IgD-negative memory B cell (primary cell): ENCODE results near the gene AFF3. TPM values are rescaled to one million over a fixed set of nuclear protein-coding genes. Genes with fewer than 3 reads are reported as not detected.

Source experiments
- H3K27ac Mint-ChIP-seq, 3 donors: one replicate each; pipeline ENCODE4 v1.8.0; 2020 to 2022; ENCODE audit warnings: mild to moderate bottlenecking in 3 of 3, mixed read lengths in 3 of 3, moderate library complexity in 1 of 3
- H3K27me3 Mint-ChIP-seq: one replicate; pipeline ENCODE4 v1.8.0; 2021; ENCODE audit warnings: mixed read lengths
- H3K36me3 Mint-ChIP-seq: one replicate; pipeline ENCODE4 v1.8.0; 2020; ENCODE audit warnings: mild to moderate bottlenecking, mixed read lengths
- H3K4me1 Mint-ChIP-seq, 3 donors: one replicate each; pipeline ENCODE4 v1.8.0; 2020 to 2022; ENCODE audit warnings: mixed read lengths in 3 of 3, mild to moderate bottlenecking in 1 of 3
- H3K4me3 Mint-ChIP-seq, 4 donors: one replicate each; pipeline ENCODE4 v1.8.0; 2020 to 2022; ENCODE audit warnings: mild to moderate bottlenecking in 4 of 4, mixed read lengths in 4 of 4, moderate library complexity in 3 of 4
- H3K9me3 Mint-ChIP-seq, 3 donors: one replicate each; pipeline ENCODE4 v1.8.0; 2020 to 2021; ENCODE audit warnings: mixed read lengths in 3 of 3, mild to moderate bottlenecking in 1 of 3
- polyA plus RNA-seq: library from polyadenylated mRNA; unstranded; fragments of 300-500 nt; fragmentation: Illumina TruSeq; gene quantifications from one replicate; pipeline ENCODE4 v1.2.3, GENCODE V29; 2021

Gene AFF3
- polyA plus RNA-seq, 1 donor from 2014 or later: 85.9 TPM

DNA sequence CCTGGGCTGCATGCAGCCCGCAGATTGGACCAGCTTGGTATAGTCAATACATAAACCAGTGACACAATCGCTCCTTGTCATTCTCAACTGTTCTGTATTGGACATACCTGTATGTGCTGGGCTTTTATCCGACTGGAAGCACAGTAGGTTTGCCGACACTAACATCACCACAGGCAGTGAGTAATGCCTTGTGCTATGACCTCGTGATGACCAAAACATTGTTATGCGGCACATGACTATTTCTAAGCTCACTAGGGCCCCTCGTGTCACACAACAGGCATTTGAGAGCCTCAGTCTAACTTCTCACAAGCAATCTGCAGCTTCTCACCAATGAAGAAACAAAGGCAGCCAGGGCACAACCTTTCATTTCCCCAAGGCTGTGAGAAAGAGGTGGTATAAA is 320.8 kb downstream of the AFF3 start:
- H3K9me3 Mint-ChIP-seq: no peaks in the 10 kb centered on the region
- no peak overlapping the region for H3K4me3 Mint-ChIP-seq
- H3K4me1 Mint-ChIP-seq: peaks cover 2 to 6% (median 5%) of the 10 kb centered on the region in 3 donors
- H3K36me3 Mint-ChIP-seq: peaks cover 3% of the 10 kb centered on the region
- H3K27me3 Mint-ChIP-seq: no peaks in the 10 kb centered on the region
- H3K27ac Mint-ChIP-seq: no peak overlapping the region

DNA sequence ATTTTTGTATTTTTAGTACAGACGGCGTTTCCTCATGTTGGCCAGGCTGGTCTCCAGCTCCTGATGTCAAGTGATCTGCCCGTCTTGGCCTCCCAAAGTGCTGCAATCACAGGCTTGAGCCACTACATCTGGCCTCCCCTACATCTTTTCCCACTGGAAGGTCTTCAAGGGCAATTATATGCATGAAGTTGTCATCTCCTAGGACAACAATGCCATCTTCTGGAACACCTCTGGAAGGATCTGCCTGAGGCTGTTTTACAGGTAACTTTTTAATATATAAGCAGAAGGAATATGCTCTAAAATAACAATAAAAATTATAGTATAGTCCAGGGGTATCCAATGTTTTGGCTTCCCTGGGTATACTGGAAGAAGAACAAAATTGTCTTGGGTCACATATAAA is 321.4 kb downstream of the AFF3 start:
- Mint-ChIP-seq H3K4me3 (no peak overlapping the region), H3K27ac (no peak overlapping the region), H3K36me3 (peaks cover 8% of the 10 kb centered on the region), H3K4me1 (peaks cover 0 to 2% (median 2%) of the 10 kb centered on the region in 3 donors), H3K9me3 (no peaks in the 10 kb centered on the region), H3K27me3 (no peaks in the 10 kb centered on the region)

DNA sequence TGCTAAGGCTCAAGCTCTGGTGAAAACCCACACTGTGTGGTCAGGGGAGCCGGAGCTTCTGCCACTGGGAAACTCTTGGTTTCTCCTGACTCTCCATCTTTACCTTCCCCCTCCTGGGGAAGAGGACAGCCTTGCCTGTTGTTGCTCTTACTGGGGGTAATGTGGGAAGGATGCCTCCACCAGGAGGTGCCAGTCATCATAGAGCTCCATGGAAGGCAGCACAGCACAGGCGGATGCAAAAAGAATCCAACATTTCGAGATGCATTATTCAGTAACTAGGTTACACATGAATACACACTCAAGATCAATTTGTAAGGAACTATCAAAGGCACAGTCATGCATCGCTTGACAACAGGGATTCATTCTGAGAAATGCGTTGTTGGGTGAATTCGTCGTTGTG is 322.6 kb downstream of the AFF3 start:
- H3K36me3 Mint-ChIP-seq: peaks cover 9% of the 10 kb centered on the region
- H3K27me3 Mint-ChIP-seq: no peaks in the 10 kb centered on the region
- no peak overlapping the region for H3K27ac Mint-ChIP-seq
- H3K9me3 Mint-ChIP-seq: no peaks in the 10 kb centered on the region
- peaks cover 0 to 3% (median 2%) of the 10 kb centered on the region in 3 donors for H3K4me1 Mint-ChIP-seq
- no peak overlapping the region for H3K4me3 Mint-ChIP-seq

DNA sequence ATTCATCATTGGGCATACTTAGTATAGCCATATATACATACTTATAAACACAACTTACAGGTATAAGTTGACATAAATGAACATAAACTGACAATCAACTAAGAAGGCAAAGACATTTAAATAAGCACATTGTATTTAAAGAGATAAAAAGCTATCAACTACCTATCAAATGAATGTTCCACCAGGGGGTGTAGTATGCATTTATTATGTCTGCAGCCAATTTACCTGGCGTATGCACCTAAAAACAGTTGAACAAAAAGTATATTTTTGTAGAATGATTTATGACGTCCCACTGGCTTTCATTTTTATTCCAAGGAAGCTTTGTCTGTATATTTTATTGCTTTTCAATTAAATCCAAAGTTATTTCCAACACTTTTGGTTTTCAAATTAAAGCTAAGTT is 323.5 kb downstream of the AFF3 start:
- Mint-ChIP-seq H3K4me1 (peaks cover 0 to 4% (median 3%) of the 10 kb centered on the region in 3 donors), H3K4me3 (no peak overlapping the region), H3K27ac (no peak overlapping the region), H3K9me3 (no peaks in the 10 kb centered on the region), H3K27me3 (no peaks in the 10 kb centered on the region), H3K36me3 (peaks cover 12% of the 10 kb centered on the region)

DNA sequence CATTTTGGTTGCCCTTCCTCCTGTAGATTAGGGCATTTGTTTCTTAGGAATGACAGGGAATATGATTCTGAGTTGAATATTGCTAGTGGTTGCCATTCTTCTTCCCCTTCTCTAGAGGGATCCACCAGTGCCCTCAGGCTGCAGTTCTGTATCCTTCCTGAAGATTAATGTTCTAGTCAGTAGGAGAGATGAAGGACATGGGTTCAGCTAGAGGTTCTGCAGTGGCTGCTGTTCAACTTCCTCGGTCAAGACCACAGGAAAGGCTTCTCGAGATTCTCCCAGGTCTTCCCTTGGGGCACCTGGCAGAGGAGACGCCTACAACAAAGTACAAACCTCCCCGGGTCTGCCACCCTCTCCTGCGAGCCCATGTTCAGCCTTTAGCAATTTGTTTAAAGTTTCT is 325.5 kb downstream of the AFF3 start:
- Mint-ChIP-seq H3K36me3 (peaks cover 12% of the 10 kb centered on the region), H3K4me3 (no peak overlapping the region), H3K9me3 (no peaks in the 10 kb centered on the region), H3K4me1 (peaks cover 4 to 8% (median 4%) of the 10 kb centered on the region in 3 donors), H3K27ac (no peak overlapping the region), H3K27me3 (no peaks in the 10 kb centered on the region)

DNA sequence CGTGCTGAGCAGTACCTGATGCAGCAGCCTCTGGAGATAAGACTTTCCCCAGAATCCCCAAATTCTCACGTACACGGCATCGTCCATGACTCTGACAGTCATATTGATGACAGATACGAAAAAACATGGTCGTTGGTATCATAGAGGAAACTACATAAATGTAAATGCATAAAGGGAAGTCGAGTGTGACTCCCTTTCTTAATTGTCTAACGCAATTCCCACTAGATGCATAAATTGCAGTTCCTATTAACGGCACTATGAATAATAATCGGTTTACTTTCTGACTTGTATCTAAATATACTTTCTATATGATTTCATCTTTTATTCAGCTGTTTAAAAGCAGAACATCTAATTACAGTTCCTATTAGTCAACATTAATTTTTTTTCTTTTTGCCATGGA is 330.0 kb downstream of the AFF3 start:
- H3K4me1 Mint-ChIP-seq: peaks cover 7 to 14% (median 8%) of the 10 kb centered on the region in 3 donors
- no peaks in the 10 kb centered on the region for H3K9me3 Mint-ChIP-seq
- no peaks in the 10 kb centered on the region for H3K27me3 Mint-ChIP-seq
- peak overlapping the region in 1 of 3 donors; percentile 48 for H3K27ac Mint-ChIP-seq
- H3K36me3 Mint-ChIP-seq: peaks cover 13% of the 10 kb centered on the region
- no peak overlapping the region for H3K4me3 Mint-ChIP-seq

DNA sequence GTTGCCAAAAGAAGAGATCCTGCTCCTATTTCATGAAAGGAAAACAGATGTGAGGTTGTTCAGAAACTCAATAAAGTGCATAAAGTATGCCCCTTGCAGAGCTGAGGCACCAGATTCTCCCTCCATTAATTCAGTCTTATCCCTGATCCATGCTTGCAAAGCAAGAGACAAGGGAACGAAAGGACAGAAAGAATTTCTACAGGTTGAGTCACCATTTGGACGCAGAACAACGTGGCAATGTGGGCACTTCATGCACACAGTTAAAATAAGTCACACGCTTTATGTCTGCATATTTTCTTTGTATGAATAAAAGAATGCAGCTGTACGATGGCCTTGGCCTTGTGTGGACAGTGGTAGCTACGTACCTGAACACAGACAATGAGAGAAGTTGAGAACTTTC is 330.8 kb downstream of the AFF3 start:
- H3K4me1 Mint-ChIP-seq: peaks cover 12 to 19% (median 15%) of the 10 kb centered on the region in 3 donors
- no peak overlapping the region for H3K4me3 Mint-ChIP-seq
- peaks cover 14% of the 10 kb centered on the region for H3K36me3 Mint-ChIP-seq
- no peaks in the 10 kb centered on the region for H3K27me3 Mint-ChIP-seq
- H3K9me3 Mint-ChIP-seq: no peaks in the 10 kb centered on the region
- H3K27ac Mint-ChIP-seq: peak overlapping the region in 2 of 3 donors; percentile 7 to 48

DNA sequence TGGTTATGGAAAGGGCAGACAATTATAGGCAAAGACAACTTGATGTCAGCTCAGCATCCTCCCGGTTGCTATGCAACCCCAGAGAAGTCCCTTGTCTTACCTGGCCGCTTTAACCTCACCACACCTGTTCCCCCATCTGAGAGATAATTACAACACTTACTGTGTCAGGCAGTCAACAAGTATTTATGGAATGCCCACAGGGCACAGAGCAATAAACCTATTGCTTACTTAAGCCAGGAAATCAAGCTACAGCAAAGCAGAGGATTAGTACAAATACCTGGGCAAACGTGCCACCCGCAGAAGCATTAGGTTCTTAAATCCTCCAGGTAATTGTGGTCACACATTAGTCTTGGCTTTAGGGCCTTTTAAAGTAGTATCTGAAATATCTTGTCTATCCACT is 332.2 kb downstream of the AFF3 start:
- no peak overlapping the region for H3K4me3 Mint-ChIP-seq
- H3K27ac Mint-ChIP-seq: peak overlapping the region in 1 of 3 donors; percentile 29
- peaks cover 11% of the 10 kb centered on the region for H3K36me3 Mint-ChIP-seq
- H3K4me1 Mint-ChIP-seq: peaks cover 19 to 29% (median 21%) of the 10 kb centered on the region in 3 donors
- no peaks in the 10 kb centered on the region for H3K27me3 Mint-ChIP-seq
- H3K9me3 Mint-ChIP-seq: no peaks in the 10 kb centered on the region

DNA sequence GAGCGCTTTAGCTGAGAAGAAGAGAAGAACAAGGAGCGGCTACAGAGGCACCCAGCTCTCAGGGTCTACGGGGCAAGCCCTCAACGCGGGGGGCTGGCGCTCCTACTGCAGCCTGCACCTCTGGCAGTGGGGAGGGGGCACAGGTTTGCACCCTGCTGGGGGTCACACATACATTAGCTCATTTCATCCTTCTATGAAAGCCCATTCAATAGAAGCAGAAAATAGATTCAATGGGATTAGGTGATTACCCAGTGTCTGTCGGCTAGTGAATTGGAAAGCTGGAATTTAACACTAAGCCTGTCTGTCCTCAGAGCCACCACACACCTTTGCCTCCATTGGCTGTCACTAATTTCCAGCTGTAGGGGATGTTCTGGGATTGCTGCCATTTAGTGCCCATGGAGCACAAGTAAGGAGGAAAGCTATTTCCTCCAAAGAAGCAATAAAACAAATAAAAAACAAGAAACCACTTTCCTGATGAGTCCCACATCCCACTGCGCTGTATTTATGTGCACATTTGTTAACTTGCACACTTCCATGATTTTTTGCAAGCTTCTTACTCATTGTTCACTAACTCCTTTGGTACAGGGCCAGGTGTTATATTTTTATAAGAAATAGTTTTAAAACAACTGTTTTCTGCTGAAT is 333.0 kb downstream of the AFF3 start:
- H3K36me3 Mint-ChIP-seq: peaks cover 10% of the 10 kb centered on the region
- peaks cover 25 to 35% (median 27%) of the 10 kb centered on the region in 3 donors for H3K4me1 Mint-ChIP-seq
- no peaks in the 10 kb centered on the region for H3K27me3 Mint-ChIP-seq
- no peaks in the 10 kb centered on the region for H3K9me3 Mint-ChIP-seq
- no peak overlapping the region for H3K27ac Mint-ChIP-seq
- H3K4me3 Mint-ChIP-seq: no peak overlapping the region

DNA sequence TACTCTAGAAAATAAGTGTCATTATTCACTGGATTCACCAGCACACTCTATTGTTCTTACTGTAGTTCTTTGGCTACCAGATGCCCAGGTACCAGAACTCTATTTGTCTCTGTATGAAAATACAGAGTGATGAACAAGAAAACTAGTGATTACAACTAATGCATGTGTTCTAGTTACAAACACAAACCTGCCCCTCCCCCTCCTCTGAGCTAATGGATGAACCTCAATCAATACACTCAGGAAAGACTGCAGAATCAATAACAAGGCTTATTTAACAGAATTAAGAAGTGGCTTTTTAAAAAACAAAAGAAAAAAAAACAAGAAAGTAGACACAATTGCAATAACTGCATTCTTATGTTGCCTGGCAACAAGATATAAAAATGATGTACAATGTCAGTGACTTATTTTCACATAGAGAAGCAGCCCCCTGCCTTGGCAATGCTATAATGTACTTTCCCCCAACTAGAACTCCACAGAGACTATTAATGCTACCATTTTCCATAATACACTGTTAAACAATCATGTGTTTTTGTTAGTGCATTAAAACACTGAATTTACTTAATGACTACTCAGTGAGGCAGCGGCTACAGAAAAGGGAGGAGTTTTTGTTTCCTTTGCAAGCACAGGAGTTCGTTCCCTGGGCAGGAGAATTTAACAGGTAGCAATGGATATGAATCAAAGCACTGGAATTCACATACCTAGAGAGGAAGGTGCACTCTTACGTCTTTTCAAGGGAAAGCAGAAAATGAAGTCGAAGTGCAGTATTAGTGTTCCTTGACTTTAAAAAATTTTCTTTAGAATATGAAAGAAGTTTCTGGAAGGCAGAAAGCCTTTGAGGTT is 333.8 kb downstream of the AFF3 start:
- peaks cover 0 to 2% (median 0%) of the 10 kb centered on the region in 3 donors for H3K9me3 Mint-ChIP-seq
- peaks cover 8% of the 10 kb centered on the region for H3K36me3 Mint-ChIP-seq
- no peak overlapping the region for H3K4me3 Mint-ChIP-seq
- H3K27me3 Mint-ChIP-seq: no peaks in the 10 kb centered on the region
- H3K4me1 Mint-ChIP-seq: peaks cover 32 to 40% (median 33%) of the 10 kb centered on the region in 3 donors
- H3K27ac Mint-ChIP-seq: peak overlapping the region in 1 of 3 donors; percentile 40

DNA sequence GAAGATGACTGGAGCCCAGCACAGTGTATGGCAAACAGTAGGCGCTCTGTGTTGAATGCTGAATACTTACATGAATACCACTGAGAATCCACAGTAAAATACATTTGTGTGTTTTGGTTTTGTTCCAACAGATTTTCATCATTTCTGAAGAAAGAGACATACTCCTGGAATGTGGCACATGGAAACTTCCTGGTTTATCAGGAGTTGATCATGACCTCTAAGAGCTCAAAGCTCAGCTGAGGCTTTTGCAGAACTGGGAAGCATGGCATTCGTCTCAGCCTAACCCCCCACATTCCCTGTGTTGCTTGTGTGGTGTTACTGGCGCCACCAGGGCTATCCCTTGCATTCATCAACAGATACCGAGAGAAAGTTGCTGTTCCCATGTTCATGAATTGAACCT is 335.6 kb downstream of the AFF3 start:
- Mint-ChIP-seq H3K4me1 (peaks cover 40 to 46% (median 41%) of the 10 kb centered on the region in 3 donors), H3K9me3 (peaks cover 0 to 2% (median 0%) of the 10 kb centered on the region in 3 donors), H3K27me3 (no peaks in the 10 kb centered on the region), H3K4me3 (no peak overlapping the region), H3K27ac (peak overlapping the region in 1 of 3 donors; percentile 5), H3K36me3 (peaks cover 8% of the 10 kb centered on the region)

DNA sequence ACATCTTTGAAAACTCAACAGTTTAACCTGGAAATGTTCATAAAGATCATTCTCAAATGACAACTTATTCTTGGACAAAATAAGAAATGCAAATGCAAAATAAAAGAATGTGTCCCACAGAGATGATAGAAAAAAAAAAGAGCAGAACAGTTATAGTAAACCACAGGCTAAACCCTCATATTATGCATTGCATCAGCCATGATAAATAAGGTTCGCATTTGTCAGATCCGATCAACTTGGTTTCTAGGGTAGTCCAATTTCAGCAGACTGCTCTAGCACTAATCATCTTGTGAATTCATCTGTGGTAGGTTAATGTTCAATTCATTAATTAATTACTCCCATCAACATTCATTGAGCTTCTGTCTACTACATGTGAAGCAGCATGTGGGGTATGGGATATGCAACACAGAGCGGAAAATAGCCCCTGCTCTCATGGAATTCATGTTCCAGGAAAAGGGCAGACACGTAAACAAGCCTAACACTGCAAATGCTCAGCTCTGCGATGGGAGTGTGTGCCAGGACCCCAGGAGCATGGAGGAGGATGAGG is 336.4 kb downstream of the AFF3 start:
- no peaks in the 10 kb centered on the region for H3K27me3 Mint-ChIP-seq
- H3K36me3 Mint-ChIP-seq: peaks cover 8% of the 10 kb centered on the region
- peak overlapping the region in 2 of 4 donors; percentile 14 to 52 for H3K4me3 Mint-ChIP-seq
- H3K4me1 Mint-ChIP-seq: peaks cover 40 to 46% (median 41%) of the 10 kb centered on the region in 3 donors
- peaks cover 0 to 2% (median 0%) of the 10 kb centered on the region in 3 donors for H3K9me3 Mint-ChIP-seq
- no peak overlapping the region for H3K27ac Mint-ChIP-seq

DNA sequence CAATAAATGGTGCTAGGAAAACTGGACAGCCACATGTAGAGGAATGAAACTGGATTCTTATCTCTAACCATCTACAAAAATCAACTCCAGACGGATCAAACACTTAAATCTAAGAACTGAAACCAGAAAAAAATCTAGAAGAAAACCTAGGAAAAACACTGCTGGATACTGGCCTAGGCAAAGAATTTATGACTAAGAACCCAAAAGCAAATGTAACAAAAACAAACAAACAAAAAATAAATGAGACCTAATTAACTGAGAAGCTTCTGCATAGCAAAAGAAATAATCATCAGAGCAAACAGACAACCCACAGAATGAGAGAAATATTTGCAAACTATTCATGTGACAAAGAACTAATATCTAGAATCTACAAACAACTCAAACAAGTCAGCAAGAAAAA is 338.5 kb downstream of the AFF3 start:
- Mint-ChIP-seq H3K27ac (peak overlapping the region in 1 of 3 donors; percentile 18), H3K4me1 (peaks cover 38 to 50% (median 41%) of the 10 kb centered on the region in 3 donors), H3K9me3 (peaks cover 0 to 4% (median 0%) of the 10 kb centered on the region in 3 donors), H3K4me3 (peak overlapping the region in 3 of 4 donors; percentile 51 to 72 (median 55)), H3K27me3 (no peaks in the 10 kb centered on the region), H3K36me3 (peaks cover 10% of the 10 kb centered on the region)

DNA sequence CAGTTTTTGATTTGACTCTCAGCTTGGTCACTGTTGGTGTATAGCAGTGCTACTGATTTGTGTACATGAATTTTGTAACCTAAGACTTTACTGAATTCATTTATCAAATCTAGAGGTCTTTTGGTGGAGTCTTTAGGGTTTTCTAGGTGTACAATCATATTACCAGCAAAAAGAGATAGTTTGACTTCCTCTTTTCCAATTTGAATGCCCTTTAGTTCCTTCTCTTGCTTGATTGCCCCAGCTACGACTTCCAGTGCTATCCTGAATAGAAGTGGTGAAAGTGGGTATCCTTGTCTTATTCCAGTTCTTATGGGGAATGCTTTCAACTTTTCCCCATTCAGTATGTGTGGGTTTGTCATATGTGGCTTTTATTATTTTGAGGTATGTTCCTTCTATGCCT is 339.7 kb downstream of the AFF3 start:
- Mint-ChIP-seq H3K27ac (peak overlapping the region in 2 of 3 donors; percentile 1 to 5), H3K4me1 (peaks cover 38 to 44% (median 38%) of the 10 kb centered on the region in 3 donors)

DNA sequence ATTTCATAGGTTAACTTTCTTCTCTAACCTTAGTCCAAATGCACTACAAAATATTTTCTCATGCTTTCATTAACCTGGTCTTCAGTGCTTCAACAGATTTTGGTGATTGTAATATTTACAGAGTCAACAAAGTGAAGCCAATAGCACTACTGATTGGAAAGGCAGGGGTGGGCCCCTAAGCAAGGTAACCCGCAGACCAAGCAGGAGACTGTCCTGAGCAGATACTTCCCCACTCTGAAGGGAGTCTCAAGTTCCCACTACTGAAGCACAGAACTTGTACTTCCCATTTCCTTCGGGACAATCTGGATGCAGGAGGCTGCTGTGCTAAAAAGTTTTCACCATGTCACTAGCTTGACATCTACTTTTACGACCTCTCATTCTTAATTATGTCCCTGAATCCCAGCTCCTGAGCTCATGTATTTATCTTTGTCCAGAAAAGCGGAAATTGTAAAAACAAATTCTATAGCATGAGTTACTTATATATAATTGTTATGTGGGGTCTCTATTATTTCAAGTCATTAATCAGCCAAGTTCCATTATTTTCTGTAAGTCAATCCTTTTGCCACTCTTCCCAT is 341.0 kb downstream of the AFF3 start:
- Mint-ChIP-seq H3K27me3 (no peaks in the 10 kb centered on the region), H3K9me3 (peaks cover 3 to 11% (median 6%) of the 10 kb centered on the region in 3 donors), H3K4me3 (no peak overlapping the region), H3K4me1 (peaks cover 32 to 49% (median 33%) of the 10 kb centered on the region in 3 donors), H3K36me3 (peaks cover 16% of the 10 kb centered on the region), H3K27ac (no peak overlapping the region)

More for the DNA sequence above, 339.7 kb downstream of the AFF3 start:
- no peaks in the 10 kb centered on the region for H3K27me3 Mint-ChIP-seq
- peaks cover 10% of the 10 kb centered on the region for H3K36me3 Mint-ChIP-seq
- H3K4me3 Mint-ChIP-seq: peak overlapping the region in 1 of 4 donors; percentile 3
- peaks cover 1 to 4% (median 4%) of the 10 kb centered on the region in 3 donors for H3K9me3 Mint-ChIP-seq
